GM23248 (cell line): ENCODE results near the gene FAM131B. TPM values are rescaled to one million over a fixed set of nuclear protein-coding genes. Genes with fewer than 3 reads are reported as not detected.

Source experiments
- DNase-seq: peaks from one replicate; pipeline ENCODE4 v3.0.0-alpha.2; 2015
- H2AFZ ChIP-seq: fragments of 200-600 bp; sonication (generic); 2 replicates; pipeline ENCODE4 v1.6.1; 2016; ENCODE audit warnings: antibody characterized with exemption
- H3F3A ChIP-seq: fragments of 200-600 bp; sonication (generic); 2 replicates; pipeline ENCODE4 v1.6.1; 2016; ENCODE audit warnings: mild to moderate bottlenecking, antibody characterized with exemption, mixed run types; ENCODE audit not compliant: insufficient read depth
- H3K27ac ChIP-seq: fragments of 200-600 bp; sonication (generic); 2 replicates; pipeline ENCODE4 v1.5.1; 2016; ENCODE audit warnings: mild to moderate bottlenecking
- H3K27me3 ChIP-seq: fragments of 200-600 bp; sonication (generic); replicated peaks from 2 replicates; pipeline ENCODE4 v1.6.1; 2016; ENCODE audit warnings: mild to moderate bottlenecking; ENCODE audit not compliant: insufficient read depth
- H3K36me3 ChIP-seq: fragments of 200-600 bp; sonication (generic); 2 replicates; pipeline ENCODE4 v1.6.1; 2016; ENCODE audit warnings: low read depth, mild to moderate bottlenecking
- H3K4me1 ChIP-seq: fragments of 200-600 bp; sonication (generic); 2 replicates; pipeline ENCODE4 v1.6.1; 2016; ENCODE audit warnings: mild to moderate bottlenecking; ENCODE audit not compliant: insufficient read depth
- H3K4me2 ChIP-seq: fragments of 200-600 bp; sonication (generic); one replicate; pipeline ENCODE4 v1.6.1; 2016; ENCODE audit warnings: mild to moderate bottlenecking; ENCODE audit not compliant: unreplicated experiment
- H3K4me3 ChIP-seq: fragments of 200-600 bp; sonication (generic); 2 replicates; pipeline ENCODE4 v1.5.1; 2016; ENCODE audit warnings: mild to moderate bottlenecking
- H3K79me2 ChIP-seq: fragments of 200-600 bp; sonication (generic); 2 replicates; pipeline ENCODE4 v1.6.1; 2016; ENCODE audit warnings: mild to moderate bottlenecking; ENCODE audit not compliant: insufficient read depth
- H3K9ac ChIP-seq: fragments of 200-600 bp; sonication (generic); 2 replicates; pipeline ENCODE4 v1.6.1; 2016; ENCODE audit warnings: mild to moderate bottlenecking
- H3K9me2 ChIP-seq: fragments of 200-600 bp; sonication (generic); 2 replicates; pipeline ENCODE4 v1.6.1; 2016; ENCODE audit warnings: mixed run types, mild to moderate bottlenecking, moderate library complexity; ENCODE audit not compliant: insufficient read depth
- H3K9me3 ChIP-seq: fragments of 200-600 bp; sonication (generic); one replicate; pipeline ENCODE4 v1.6.1; 2017; ENCODE audit warnings: low read depth
- H4K20me1 ChIP-seq: fragments of 200-600 bp; sonication (generic); 2 replicates; pipeline ENCODE4 v1.6.0; 2016; ENCODE audit not compliant: insufficient read depth
- EZH2 ChIP-seq: fragments of 200-600 bp; sonication (generic); IDR thresholded peaks from 2 replicates; pipeline ENCODE4 v1.6.1; 2018; ENCODE audit warnings: antibody characterized with exemption, mild to moderate bottlenecking; ENCODE audit not compliant: insufficient read depth, poor library complexity, severe bottlenecking
- EZH2phosphoT487 ChIP-seq: fragments of 200-600 bp; sonication (generic); IDR thresholded peaks from 2 replicates; pipeline ENCODE4 v1.6.1; 2018; ENCODE audit warnings: antibody characterized with exemption, moderate library complexity, mild to moderate bottlenecking, low read depth; ENCODE audit not compliant: insufficient read depth
- WGBS, 2 experiments: methylation state at CpG; one replicate each; pipeline ENCODE4 v1.1.6; 2015 to 2017; ENCODE audit warnings: low lambda C conversion rate in 2 of 2, low coverage in 1 of 2; ENCODE audit errors: missing lambda C conversion rate in 2 of 2; 5-methylcytosine and 5-hydroxymethylcytosine counted together
- in situ Hi-C: fragments of 300-500 bp; cut with MboI; formaldehyde crosslinking; loops from 2 replicates; pipeline ENCODE4 v1.15.0; 2020
- polyA plus RNA-seq: library from polyadenylated mRNA; unstranded; fragments of >200 nt; fragmentation: Nextera tagmentation; extraction: Ambion mirVana; gene quantifications from 2 replicates; pipeline ENCODE4 v1.2.1, GENCODE V29; 2016
- total RNA-seq: library from RNA; depleted of rRNA; stranded (reverse); fragments of >200 nt; shearing (Covaris generic); gene quantifications from 2 replicates; pipeline ENCODE4 v1.2.3, GENCODE V29; 2014

Gene FAM131B
- total and polyA plus RNA-seq, 2 experiments from 2014 or later, result 0.50 to 3.0 TPM

DNA sequence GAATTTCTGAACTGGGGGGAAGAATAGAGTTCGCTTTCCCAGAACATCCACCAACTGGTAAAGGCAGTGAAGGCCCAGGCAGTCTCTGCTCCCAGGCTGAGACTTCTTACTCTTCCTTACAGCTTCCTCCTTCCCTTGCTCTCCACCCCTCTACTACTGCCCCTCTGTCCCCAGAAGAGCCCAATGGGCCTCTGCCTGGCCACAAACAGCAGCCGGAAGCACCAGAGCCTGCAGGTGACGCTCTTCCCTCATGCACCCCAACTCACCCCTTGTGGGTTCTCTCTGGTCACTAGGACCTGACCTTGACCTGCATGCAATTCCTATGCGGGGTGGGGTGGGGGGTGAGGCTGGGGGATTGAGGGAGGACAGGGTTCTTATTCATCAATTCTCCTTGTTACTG, 16.5 kb downstream of the FAM131B start:
- 50 to 53% methylated on average over 4 of the region's 4 CpGs for WGBS, 2 experiments
- in situ Hi-C loops, result no loop called here
- Histone ChIP-seq H3F3A (no peaks in the 10 kb centered on the region), H3K9me3 (no peaks in the 10 kb centered on the region), H3K4me2 (no peak overlapping the region), H3K27ac (no peak overlapping the region), H4K20me1 (no peaks in the 10 kb centered on the region), H3K79me2 (no peaks in the 10 kb centered on the region), H3K9ac (no peak overlapping the region), H3K4me3 (no peak overlapping the region), H3K9me2 (no peaks in the 10 kb centered on the region), H3K27me3 (peaks cover 19% of the 10 kb centered on the region), H3K4me1 (no peaks in the 10 kb centered on the region), H3K36me3 (no peaks in the 10 kb centered on the region), H2AFZ (no peak overlapping the region)
- no peak for DNase-seq
- TF ChIP-seq EZH2phosphoT487 (no peak), EZH2 (no peak)

DNA sequence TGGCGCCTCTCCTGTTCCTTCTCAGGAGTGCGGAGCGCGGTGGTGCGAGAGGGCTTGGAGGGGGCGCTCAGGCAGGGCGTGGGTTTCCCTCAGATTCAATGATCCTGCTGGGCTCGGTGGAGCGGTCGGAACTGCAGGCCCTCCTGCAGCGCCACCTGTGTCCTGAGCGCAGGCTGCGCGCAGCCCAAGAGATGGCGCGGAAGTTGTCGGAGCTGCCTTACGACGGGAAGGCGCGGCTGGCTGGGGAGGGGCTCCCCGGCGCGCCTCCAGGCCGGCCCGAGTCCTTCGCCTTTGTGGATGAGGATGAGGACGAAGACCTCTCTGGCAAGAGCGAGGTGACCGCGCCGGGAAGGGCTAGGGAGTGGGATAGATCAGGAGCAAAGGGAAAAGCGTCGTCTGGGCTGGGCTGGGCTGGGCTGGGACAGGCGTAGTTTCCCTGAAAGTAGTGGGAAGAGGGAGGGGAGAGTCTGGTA, 17.0 kb downstream of the FAM131B start:
- Histone ChIP-seq H3F3A (no peaks in the 10 kb centered on the region), H3K36me3 (no peaks in the 10 kb centered on the region), H3K4me2 (no peak overlapping the region), H2AFZ (peak overlapping the region; percentile 69), H3K9me2 (no peaks in the 10 kb centered on the region), H3K9me3 (no peaks in the 10 kb centered on the region), H3K4me3 (no peak overlapping the region; the same call in 1 of the 2 replicates), H3K79me2 (no peaks in the 10 kb centered on the region), H3K27me3 (peaks cover 19% of the 10 kb centered on the region), H4K20me1 (no peaks in the 10 kb centered on the region), H3K27ac (no peak overlapping the region), H3K4me1 (no peaks in the 10 kb centered on the region), H3K9ac (no peak overlapping the region)
- no peak for TF ChIP-seq EZH2phosphoT487
- no peak for TF ChIP-seq EZH2
- 12 to 14% methylated on average over 32 to 34 of the region's 35 CpGs for WGBS, 2 experiments
- in situ Hi-C loops, result no loop called here
- DNase-seq, result peak; percentile 52

DNA sequence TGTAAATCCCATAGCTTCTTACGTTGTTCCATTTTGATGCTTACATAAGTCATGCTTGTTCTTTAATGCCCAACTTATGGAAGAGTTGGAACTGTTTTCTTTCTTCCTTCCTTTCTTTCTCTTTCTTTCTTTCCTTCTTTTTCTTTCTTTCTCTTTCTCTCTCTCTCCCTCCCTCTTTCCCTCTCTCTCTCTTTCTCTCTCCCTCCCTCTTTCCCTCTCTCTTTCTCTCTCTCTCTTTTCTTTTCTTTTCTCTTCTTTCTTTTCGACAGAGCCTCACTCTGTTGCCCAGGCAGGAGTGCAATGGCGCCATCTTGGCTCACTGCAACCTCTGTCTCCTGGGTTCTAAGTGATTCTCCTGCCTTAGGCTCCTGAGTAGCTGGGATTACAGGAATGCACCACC, 18.9 kb downstream of the FAM131B start:
- Histone ChIP-seq H3K4me2 (no peak overlapping the region), H4K20me1 (no peaks in the 10 kb centered on the region), H3K9me3 (no peaks in the 10 kb centered on the region), H3K4me1 (no peaks in the 10 kb centered on the region), H3K9ac (no peak overlapping the region), H3K9me2 (no peaks in the 10 kb centered on the region), H3K27ac (no peak overlapping the region), H3F3A (no peaks in the 10 kb centered on the region), H3K4me3 (no peak overlapping the region), H2AFZ (no peak overlapping the region), H3K36me3 (no peaks in the 10 kb centered on the region), H3K79me2 (no peaks in the 10 kb centered on the region), H3K27me3 (peaks cover 20% of the 10 kb centered on the region)
- DNase-seq, result no peak
- WGBS, 2 experiments, result 78 to 89% methylated on average over 3 of the region's 3 CpGs
- TF ChIP-seq EZH2phosphoT487, result no peak
- TF ChIP-seq EZH2, result no peak
- in situ Hi-C loops, result no loop called here

DNA sequence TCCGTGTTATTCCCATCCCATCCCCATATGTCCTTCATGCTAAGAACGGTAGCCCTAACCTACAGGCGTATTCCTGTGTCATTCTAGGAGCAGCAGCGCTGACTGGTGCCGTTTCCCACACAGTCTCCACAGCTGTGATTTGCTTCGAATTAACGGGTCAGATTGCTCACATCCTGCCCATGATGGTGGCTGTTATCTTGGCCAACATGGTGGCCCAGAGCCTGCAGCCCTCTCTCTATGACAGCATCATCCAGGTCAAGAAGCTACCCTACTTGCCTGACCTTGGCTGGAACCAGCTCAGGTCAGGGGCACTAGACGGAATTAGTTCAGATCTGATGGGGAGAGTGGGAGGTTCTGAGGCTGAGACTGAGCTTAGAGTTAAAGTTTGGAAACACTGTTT, 20.7 kb downstream of the FAM131B start:
- no peak overlapping the region for H3K4me2 ChIP-seq
- H3K79me2 ChIP-seq, result no peaks in the 10 kb centered on the region
- peaks cover 15% of the 10 kb centered on the region for H3K27me3 ChIP-seq
- H4K20me1 ChIP-seq, result no peaks in the 10 kb centered on the region
- no peak overlapping the region for H2AFZ ChIP-seq
- in situ Hi-C loops, result no loop called here
- H3K9me2 ChIP-seq, result no peaks in the 10 kb centered on the region
- H3K27ac ChIP-seq, result no peak overlapping the region
- no peak overlapping the region for H3K9ac ChIP-seq
- no peak overlapping the region for H3K4me3 ChIP-seq
- no peaks in the 10 kb centered on the region for H3K9me3 ChIP-seq
- no peaks in the 10 kb centered on the region for H3F3A ChIP-seq
- H3K4me1 ChIP-seq, result no peaks in the 10 kb centered on the region
- no peaks in the 10 kb centered on the region for H3K36me3 ChIP-seq
- DNase-seq, result no peak
- WGBS, 2 experiments, result 86 to 89% methylated on average over 8 of the region's 8 CpGs
- TF ChIP-seq EZH2phosphoT487 (no peak), EZH2 (no peak)

DNA sequence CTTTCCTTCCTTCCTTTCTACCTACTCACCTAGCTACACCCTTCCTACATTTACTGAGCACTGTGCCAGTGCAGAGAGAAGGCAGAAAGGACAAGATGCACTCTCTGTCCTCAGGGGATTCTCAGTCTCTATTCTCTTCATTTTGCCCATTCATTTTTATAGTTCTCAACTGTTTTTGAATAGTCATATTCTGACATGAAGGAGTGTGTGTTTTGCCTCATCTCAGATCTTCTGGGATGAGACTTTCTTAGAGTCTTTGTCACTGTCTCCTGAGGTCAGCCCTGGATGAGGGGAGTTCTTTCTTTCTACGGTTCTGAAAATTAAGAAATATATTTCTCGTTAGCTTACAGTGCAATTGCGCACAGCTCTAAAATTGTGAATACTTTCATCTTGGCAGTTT, 25.3 kb downstream of the FAM131B start:
- WGBS, 2 experiments, result 87 to 92% methylated on average over 3 of the region's 3 CpGs
- DNase-seq, result no peak
- Histone ChIP-seq H3K9ac (no peak overlapping the region), H3K79me2 (no peaks in the 10 kb centered on the region), H2AFZ (no peak overlapping the region), H3F3A (no peaks in the 10 kb centered on the region), H3K4me2 (no peak overlapping the region), H4K20me1 (no peaks in the 10 kb centered on the region), H3K4me1 (no peaks in the 10 kb centered on the region), H3K4me3 (no peak overlapping the region), H3K9me2 (no peaks in the 10 kb centered on the region), H3K27me3 (peaks cover 10% of the 10 kb centered on the region; the same call in 1 of the 2 replicates), H3K27ac (no peak overlapping the region), H3K9me3 (no peaks in the 10 kb centered on the region), H3K36me3 (no peaks in the 10 kb centered on the region)
- TF ChIP-seq EZH2 (no peak), EZH2phosphoT487 (no peak)
- in situ Hi-C loops, result no loop called here
